Testis (tissue), 2 donors: ENCODE data around the gene ABCC4.

ENCODE experiments used
- CTCF ChIP-seq, 3 experiments: fragments of 450-650 bp in 2 of 3; fragments of 200-600 bp in 1 of 3; sonication (generic) in 1 of 3; IDR thresholded peaks; one replicate each; pipeline ENCODE4 v1.5.1; 2016 to 2019; ENCODE audit warnings: antibody characterized with exemption in 3 of 3, mild to moderate bottlenecking in 2 of 3, moderate library complexity in 1 of 3
- POLR2A ChIP-seq: fragments of 450-650 bp; IDR thresholded peaks from one replicate; pipeline ENCODE4 v1.6.1; 2017; ENCODE audit warnings: antibody characterized with exemption, mild to moderate bottlenecking, moderate library complexity

- TF ChIP-seq CTCF (IDR thresholded peaks at IDR 0.05) (no peak), POLR2A (no peak)
Measured at GRCh38 chr13:95136638-95137037, 164.6 kb downstream of the ABCC4 start.
